Stimulated activated CD4-positive, alpha-beta T cell treated with anti-CD3 and anti-CD28 coated beads, Interleukin-12 subunit alpha, Interleukin-12 subunit beta, amount 100 ng/mL, for 48 hours (primary cell): ENCODE data around the gene TRH.
"Not testable (repeated sequence)": the region's sequence is repeated elsewhere in the genome, so short reads cannot be mapped to it uniquely, and the experiment has no call there.

Experiments
- DNase-seq, 3 donors: peaks; one replicate each; pipeline ENCODE4 v3.0.0-alpha.2; 2020; ENCODE audit warnings: low read depth in 2 of 3, low spot score in 1 of 3

Gene TRH

DNA sequence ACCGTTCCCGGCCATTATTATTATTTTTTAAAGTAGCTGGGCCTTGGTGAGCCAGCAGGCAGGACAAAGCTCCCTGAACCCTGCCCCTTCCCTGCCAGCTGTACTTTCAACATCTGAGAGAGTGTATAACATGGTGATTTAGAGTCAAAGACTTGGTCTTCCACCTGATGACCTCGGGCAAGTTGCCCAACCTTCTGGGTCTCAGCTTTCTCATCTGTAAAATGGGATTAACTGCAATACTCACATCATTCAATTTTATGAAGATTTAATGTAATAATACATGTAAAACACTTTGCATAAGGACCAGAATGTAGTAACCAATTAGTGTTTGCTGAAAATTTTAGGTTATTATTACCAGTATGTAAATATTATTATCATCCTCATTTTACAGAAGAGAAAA is 11.9 kb upstream of the TRH start:
- no peak for DNase-seq

DNA sequence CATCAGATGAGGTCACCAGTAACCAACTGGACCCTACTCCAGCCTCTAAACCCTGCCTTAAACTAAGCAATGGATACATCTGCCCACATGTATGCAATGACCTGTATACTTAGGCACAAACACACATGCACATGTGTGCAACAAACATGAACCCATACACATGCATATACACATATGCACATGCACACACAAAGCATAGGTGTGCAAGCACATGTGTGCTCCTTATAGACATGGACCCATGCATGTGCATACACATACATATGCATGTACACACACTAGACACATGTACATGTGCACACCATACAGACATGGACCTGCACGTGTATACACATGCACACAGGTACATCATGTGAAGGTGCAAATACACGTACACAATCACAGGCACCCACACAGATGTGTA is 8.6 kb upstream of the TRH start:
- no peak for DNase-seq

- no peak for DNase-seq
Observed at GRCh38 chr3:129966876-129967275, 7.6 kb upstream of the TRH start.

DNA sequence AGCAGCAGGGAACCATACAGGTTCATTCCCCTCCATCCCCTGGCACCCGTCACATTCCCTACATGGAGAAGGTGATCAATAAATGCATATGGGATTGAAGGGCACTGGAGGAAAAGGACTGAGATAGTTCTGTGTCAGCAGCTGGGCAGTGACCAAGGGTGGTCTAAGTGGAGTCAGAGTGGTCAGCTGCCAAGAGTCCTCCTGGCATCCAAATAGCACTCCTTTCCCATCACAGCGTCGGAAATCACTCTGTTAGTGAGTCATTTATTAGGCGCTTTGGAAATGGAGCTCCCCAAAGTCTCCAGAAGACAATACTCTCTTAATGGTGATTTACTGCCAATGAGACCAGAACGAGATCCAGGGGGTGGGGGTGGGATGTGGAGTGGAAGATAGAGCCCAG is 6.8 kb upstream of the TRH start:
- DNase-seq = no peak

DNA sequence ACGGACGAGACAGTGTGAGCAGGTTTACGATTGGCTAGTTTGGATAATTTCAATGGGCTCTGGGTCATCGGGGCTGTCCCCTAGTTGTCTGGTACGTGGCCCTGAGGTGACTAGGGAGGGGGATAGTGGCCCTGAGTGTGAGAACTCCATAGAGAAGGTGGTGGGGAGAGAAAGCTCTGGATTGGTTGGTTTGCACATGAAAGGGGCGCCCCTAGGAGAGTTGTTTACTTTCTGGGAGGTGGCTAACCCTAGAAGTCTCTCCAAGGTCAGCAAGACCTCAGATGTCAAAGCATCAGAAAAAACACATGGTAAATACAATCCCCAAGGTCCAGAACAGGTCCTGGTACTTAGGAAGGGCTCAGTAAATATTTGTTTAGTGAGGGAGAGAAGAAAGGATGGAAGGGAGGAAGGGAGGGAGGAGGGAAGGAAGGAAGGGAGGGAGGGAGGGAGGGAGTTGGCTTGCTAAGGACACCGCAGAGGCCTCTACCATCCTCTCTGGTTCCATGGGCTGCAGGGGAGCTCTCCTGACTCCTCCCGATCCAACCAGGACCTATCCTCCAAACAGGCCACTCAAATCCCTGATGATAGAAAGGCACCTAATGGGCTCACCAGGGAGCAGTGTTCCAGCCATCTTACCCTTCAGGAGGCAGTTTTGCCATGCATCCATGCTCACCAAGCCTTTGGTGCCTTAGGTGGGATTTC is 3.0 kb upstream of the TRH start:
- DNase-seq = no peak

GRCh38 chr3:129972301-129972700 is 2.2 kb upstream of the TRH start:
- DNase-seq = no peak

- no peak for DNase-seq
Observed at GRCh38 chr3:129973853-129974563, 512 bp upstream of the TRH start.

- DNase-seq = peak in 1 of 3 donors; percentile 2
Observed at GRCh38 chr3:129974833-129975704, 549 bp downstream of the TRH start.

DNA sequence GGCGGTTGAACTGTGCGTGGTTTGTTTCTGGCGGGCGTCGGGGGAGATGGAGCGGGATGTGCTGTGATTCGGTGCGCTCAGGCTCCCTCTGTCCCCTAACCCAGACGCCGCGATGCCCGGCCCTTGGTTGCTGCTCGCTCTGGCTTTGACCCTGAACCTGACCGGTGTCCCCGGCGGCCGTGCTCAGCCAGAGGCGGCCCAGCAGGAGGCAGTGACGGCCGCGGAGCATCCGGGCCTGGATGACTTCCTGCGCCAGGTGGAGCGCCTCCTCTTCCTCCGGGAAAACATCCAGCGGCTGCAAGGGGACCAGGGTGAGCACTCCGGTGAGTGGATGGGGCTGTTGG is 1.2 kb downstream of the TRH start:
- DNase-seq = no peak

DNA sequence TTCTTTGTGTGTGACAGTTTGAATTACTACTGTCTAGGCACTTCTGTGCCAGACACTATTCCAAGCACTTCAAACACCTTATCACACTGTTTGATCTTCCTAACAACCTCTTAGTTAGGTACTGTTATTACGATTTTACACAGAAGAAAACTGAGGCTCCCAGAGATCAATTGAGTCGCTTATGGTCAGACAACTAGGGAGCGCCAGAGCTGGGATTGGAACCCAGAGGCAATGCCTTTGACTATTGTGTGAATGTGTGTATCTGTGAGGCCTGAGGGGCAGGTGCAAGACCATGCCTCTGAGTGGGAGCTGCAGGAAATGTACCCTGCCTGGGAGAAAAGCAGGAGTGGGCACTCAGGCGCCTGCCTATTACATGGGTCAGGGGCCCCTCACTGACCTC is 1.8 kb downstream of the TRH start:
- DNase-seq = no peak

DNA sequence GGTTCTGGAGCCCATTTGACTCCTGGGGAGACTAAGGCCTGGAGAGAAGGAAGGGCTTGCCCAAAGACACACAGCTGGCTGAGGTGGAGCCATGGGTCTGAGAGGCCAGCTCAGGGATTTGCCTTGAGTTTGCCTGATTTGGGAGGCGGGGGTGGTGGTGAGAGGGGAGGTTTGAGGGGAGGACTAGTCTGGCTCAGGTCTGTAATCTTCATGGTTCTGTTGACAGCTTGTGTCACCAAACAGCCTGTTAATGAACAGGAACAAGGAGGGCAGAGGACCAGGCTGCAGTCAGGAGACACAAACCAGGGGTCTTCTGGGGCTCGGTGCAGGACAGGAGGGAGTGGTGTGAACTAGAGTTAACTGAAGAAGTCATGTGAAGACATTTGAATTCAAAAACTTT is 3.6 kb downstream of the TRH start:
- DNase-seq = no peak

- DNase-seq = no peak
Observed at GRCh38 chr3:129979905-129980304, 5.4 kb downstream of the TRH start.

- DNase-seq = no peak
Observed at GRCh38 chr3:129983561-129983960, 9.0 kb downstream of the TRH start.

DNA sequence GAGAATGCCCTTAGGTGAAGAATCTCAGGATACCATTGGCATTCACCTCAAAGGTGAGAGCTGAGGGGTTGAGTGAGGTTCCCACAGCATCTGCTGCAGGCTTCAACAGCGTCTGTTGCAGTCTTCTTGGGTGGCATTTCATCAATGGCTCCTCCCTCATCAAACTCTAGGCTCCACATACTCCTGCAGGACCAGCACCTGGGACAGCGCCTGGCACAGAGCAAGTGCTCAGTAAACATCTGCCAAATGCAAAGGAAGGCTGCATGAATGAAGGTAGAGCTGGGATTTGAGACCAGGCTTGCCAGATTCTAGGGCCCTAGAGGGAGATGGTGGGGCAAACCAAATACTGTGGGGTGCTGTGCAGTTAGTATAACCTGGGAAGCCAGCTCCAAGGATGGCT is 9.6 kb downstream of the TRH start:
- no peak for DNase-seq

- DNase-seq = no peak
Observed at GRCh38 chr3:129985113-129985512, 10.6 kb downstream of the TRH start.

- DNase-seq = no peak
Observed at GRCh38 chr3:129988429-129988828, 13.9 kb downstream of the TRH start.

DNA sequence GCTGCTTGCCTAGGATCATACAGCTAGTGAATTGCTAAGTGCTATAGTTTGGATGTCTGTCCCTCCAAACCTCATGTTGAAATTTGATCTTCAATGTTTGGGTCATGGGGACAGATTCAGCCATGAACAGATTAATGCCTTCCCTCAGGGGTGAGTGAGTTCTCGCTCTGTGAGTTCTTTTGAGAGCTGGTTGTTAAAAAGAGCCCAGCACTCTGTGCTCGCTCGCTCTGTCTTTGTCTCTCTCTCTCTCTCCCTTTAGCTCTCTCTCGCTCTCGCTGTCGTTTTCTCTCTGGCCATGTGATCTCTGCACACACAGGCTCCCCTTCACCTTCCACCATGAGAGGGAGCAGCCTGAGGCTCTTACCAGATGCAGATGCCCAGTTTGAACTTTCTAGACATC is 14.9 kb downstream of the TRH start:
- no peak for DNase-seq

DNA sequence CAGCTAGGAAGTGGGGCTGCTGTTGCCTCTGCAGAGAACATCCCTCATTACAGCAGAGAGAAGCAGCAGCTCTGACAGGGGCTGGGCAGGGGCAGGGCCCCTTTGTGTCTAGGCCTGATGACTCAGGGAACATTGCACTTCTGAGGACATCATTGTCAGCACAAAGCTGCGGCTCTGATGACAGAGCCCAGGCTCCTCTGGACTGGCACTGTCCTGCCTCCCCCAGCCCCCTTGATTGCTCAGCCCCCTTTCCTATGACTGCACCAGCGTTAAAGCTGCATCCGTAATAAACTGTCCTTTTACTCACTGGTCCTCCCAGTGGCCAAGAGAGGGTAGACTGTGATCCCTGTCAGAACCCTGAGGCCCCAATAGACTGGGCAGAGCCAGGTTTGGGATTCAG is 18.3 kb downstream of the TRH start:
- DNase-seq = no peak

DNA sequence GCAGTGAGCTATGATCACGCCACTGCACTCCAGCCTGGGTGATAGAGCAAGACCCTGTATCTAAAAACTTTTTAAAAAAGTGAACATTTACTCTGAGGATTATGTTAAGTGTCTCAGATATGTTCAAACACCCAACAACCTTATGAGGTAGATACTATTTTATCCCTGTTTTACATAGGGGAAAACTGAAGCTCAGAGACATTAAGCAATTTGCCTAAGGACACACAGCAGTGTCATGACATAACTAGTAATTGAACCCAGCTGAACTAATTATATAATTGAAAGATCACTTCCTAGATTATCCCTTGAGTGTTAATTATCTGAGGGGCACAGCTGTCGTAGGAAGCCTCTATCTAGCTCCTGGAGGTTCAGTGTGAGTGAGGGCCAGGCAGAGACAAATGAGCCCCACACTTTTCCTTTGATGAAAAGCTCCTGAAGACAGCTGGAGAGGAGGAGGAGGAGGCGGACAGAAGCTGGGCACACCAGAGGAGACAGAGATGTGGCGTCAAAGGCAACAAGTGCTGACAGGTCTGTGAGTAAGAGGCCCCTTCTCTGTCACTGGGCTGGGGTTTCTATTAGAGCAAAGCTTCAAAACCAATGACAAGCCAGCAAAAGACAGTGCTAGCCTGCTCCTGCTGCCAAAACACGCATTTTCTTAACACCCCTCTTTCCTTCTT is 20.5 kb downstream of the TRH start:
- no peak for DNase-seq

DNA sequence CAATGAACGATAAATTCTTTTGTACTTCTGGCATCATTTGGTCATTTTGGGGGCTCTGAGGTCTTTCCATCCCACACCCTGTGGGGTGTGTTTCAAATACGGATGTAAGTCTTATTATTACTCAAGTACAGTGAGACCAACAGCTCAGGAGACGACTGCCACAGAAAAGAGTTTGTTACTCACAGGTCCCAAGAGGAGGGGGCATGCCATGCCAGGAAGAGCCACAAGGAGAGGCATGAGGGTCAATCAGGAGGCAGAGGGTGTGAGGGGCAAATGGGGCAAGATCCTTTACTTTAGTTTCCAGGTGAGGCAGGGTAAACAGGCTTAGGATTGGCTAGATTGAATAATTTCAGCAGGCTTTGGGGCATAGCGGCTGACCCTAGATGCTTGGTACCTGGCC is 21.6 kb downstream of the TRH start:
- no peak for DNase-seq

GRCh38 chr3:129999176-129999575 is 24.7 kb downstream of the TRH start:
- DNase-seq = not testable (repeated sequence)
